Measurements from ENCODE around the gene FXYD4. TPM values are rescaled to one million over a fixed set of nuclear protein-coding genes. Genes with fewer than 3 reads are reported as not detected.
"Not testable (repeated sequence)": the region's sequence is repeated elsewhere in the genome, so short reads cannot be mapped to it uniquely, and the experiment has no call there.

Gene FXYD4
- total RNA-seq, 2 experiments from 2014 or later: not detected

- Mint-ChIP-seq H3K4me3 (peak overlapping the region; percentile 77), H3K27ac (peak overlapping the region; percentile 96), H3K27me3 (no peaks in the 10 kb centered on the region), H3K36me3 (ENCODE audit: low read depth) (peaks cover 5% of the 10 kb centered on the region), H3K9me3 (no peaks in the 10 kb centered on the region), H3K4me1 (ENCODE audit: low read depth) (peaks cover 31% of the 10 kb centered on the region)
- TF ChIP-seq, protein P1, sequence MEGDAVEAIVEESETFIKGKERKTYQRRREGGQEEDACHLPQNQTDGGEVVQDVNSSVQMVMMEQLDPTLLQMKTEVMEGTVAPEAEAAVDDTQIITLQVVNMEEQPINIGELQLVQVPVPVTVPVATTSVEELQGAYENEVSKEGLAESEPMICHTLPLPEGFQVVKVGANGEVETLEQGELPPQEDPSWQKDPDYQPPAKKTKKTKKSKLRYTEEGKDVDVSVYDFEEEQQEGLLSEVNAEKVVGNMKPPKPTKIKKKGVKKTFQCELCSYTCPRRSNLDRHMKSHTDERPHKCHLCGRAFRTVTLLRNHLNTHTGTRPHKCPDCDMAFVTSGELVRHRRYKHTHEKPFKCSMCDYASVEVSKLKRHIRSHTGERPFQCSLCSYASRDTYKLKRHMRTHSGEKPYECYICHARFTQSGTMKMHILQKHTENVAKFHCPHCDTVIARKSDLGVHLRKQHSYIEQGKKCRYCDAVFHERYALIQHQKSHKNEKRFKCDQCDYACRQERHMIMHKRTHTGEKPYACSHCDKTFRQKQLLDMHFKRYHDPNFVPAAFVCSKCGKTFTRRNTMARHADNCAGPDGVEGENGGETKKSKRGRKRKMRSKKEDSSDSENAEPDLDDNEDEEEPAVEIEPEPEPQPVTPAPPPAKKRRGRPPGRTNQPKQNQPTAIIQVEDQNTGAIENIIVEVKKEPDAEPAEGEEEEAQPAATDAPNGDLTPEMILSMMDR (IDR thresholded peaks at IDR 0.05): no peak
- ATAC-seq: peak; percentile 80
- POLR2A ChIA-PET: interaction anchor here (0.6 to 5.7 kb wide), 14 partner anchors 8 to 281 kb away, joined by 3 to 111 read pairs (median 4); partner anchors contain the start of genes CSGALNACT2, HNRNPF and ZNF487
- DNase-seq: peak; percentile 90
- CTCF ChIA-PET: interaction anchor here (1.2 kb wide), 1 partner anchor 10 kb away, joined by 5 read pairs; no protein-coding TSS in a partner anchor
- intact Hi-C loops (cut with micrococcal nuclease): loop anchor here (1.0 to 2.0 kb wide), 2 partner anchors 14 to 33 kb away; no protein-coding TSS in a partner anchor
These were observed 49.1 kb downstream of the FXYD4 start for GRCh38 chr10:43420369-43421200.

DNA sequence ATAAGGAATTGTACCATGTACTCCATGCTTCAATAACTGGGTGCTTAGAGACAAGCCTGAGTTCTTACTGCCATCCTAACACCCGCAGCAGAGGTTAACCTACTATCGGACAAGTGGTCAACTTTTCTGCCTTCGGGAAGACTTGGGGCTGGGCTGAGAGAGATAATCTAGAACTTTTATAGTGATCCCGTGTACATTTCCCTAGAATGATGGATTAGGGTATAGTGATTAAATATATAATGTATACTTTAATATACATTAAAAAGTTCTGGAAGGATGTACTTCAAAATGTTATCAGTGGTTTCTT is 49.7 kb downstream of the FXYD4 start:
- intact Hi-C loops (cut with micrococcal nuclease): loop anchor here (1.0 to 2.0 kb wide), 2 partner anchors 14 to 32 kb away; no protein-coding TSS in a partner anchor
- TF ChIP-seq, protein P1 (IDR thresholded peaks at IDR 0.05): no peak
- POLR2A ChIA-PET: interaction anchor here (0.8 to 5.7 kb wide), 9 partner anchors 8 to 31 kb away, joined by 3 to 111 read pairs (median 4); partner anchors contain the start of genes HNRNPF and ZNF487
- H3K4me1 Mint-ChIP-seq (ENCODE audit: low read depth): peaks cover 35% of the 10 kb centered on the region
- peak overlapping the region; percentile 77 for H3K4me3 Mint-ChIP-seq
- no peaks in the 10 kb centered on the region for H3K9me3 Mint-ChIP-seq
- CTCF ChIA-PET: no interaction called here
- H3K36me3 Mint-ChIP-seq (ENCODE audit: low read depth): peaks cover 5% of the 10 kb centered on the region
- peak overlapping the region; percentile 94 for H3K27ac Mint-ChIP-seq
- DNase-seq: no peak
- no peaks in the 10 kb centered on the region for H3K27me3 Mint-ChIP-seq
- ATAC-seq: no peak

- ATAC-seq (no peak), DNase-seq (no peak)
- intact Hi-C loops (cut with micrococcal nuclease): loop anchor here (1.0 to 2.0 kb wide), 2 partner anchors 15 to 32 kb away; no protein-coding TSS in a partner anchor
- Mint-ChIP-seq H3K27me3 (no peaks in the 10 kb centered on the region), H3K4me1 (ENCODE audit: low read depth) (peaks cover 36% of the 10 kb centered on the region), H3K4me3 (peak overlapping the region; percentile 77), H3K27ac (peak overlapping the region; percentile 37), H3K9me3 (no peaks in the 10 kb centered on the region), H3K36me3 (ENCODE audit: low read depth) (peaks cover 5% of the 10 kb centered on the region)
- CTCF ChIA-PET: no interaction called here
- TF ChIP-seq, protein P1 (IDR thresholded peaks at IDR 0.05): no peak
- POLR2A ChIA-PET: interaction anchor here (0.6 to 5.7 kb wide), 4 partner anchors 14 to 666 kb away, joined by 3 to 111 read pairs (median 32); partner anchors contain the start of genes HNRNPF and ZNF487
These were observed 50.1 kb downstream of the FXYD4 start for GRCh38 chr10:43421519-43421918.

GRCh38 chr10:43421944-43422343 is 50.5 kb downstream of the FXYD4 start:
- ATAC-seq; H3K27me3 Mint-ChIP-seq; DNase-seq; H3K36me3 Mint-ChIP-seq (ENCODE audit: low read depth); CTCF ChIA-PET; H3K9me3 Mint-ChIP-seq; H3K27ac Mint-ChIP-seq: not testable (repeated sequence)
- intact Hi-C loops (cut with micrococcal nuclease): loop anchor here (1.0 to 2.0 kb wide), 2 partner anchors 15 to 31 kb away; no protein-coding TSS in a partner anchor
- POLR2A ChIA-PET: interaction anchor here (0.6 to 5.7 kb wide), 4 partner anchors 15 to 666 kb away, joined by 3 to 111 read pairs (median 32); partner anchors contain the start of genes HNRNPF and ZNF487
- H3K4me3 Mint-ChIP-seq: peak overlapping the region; percentile 77
- peaks cover 36% of the 10 kb centered on the region for H3K4me1 Mint-ChIP-seq (ENCODE audit: low read depth)

DNA sequence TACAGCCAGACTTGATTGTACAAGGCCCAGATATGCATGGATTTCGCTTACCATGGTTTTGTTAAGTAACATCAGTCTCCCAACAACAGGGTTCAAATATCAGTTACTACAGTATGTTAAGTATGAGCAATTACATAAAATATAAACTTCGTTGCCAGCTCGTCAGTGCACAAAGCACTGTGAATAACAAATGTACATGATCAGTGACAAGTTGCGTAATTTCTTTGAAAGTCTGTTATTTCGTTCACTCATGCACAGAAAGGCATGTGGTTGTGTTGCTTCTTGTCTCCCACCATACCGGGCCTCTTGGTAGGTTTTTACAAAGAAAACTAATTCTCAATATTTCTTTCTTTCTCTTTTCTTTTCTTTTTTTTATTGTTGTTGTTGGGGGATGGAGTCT is 53.0 kb downstream of the FXYD4 start:
- intact Hi-C loops (cut with micrococcal nuclease): no loop called here
- Mint-ChIP-seq H3K9me3 (no peaks in the 10 kb centered on the region), H3K27ac (no peak overlapping the region), H3K27me3 (no peaks in the 10 kb centered on the region), H3K36me3 (ENCODE audit: low read depth) (peaks cover 5% of the 10 kb centered on the region), H3K4me1 (ENCODE audit: low read depth) (peaks cover 28% of the 10 kb centered on the region), H3K4me3 (no peak overlapping the region)
- DNase-seq: no peak
- no peak for ATAC-seq
- TF ChIP-seq, protein P1 (IDR thresholded peaks at IDR 0.05): no peak
- ChIA-PET POLR2A (interaction anchor here (1.0 to 2.4 kb wide), 2 partner anchors 12 to 17 kb away, joined by 4 to 8 read pairs; no protein-coding TSS in a partner anchor), CTCF (interaction anchor here (1.0 kb wide), 1 partner anchor 8 kb away, joined by 3 read pairs; no protein-coding TSS in a partner anchor)

Other genes starting within 250 kb of the FXYD4 start
- 10 to 100 TPM; 15.3 to 15.5 TPM for gene CSGALNACT2, start 233.2 kb upstream of the FXYD4 start, total RNA-seq
- gene RASGEF1A, start 104.6 kb upstream of the FXYD4 start, total RNA-seq: 1 to 10 TPM; 1.2 to 1.5 TPM
- 100 to 1,000 TPM; 442 to 445 TPM for gene HNRNPF, start 37.5 kb downstream of the FXYD4 start, total RNA-seq
- gene ZNF487, start 65.5 kb downstream of the FXYD4 start, total RNA-seq: 1 to 10 TPM; 1.4 to 1.9 TPM
- 1 to 10 TPM in 1 of 2 experiments, under 1 TPM in 1; 0.56 to 1.3 TPM for gene ZNF239, start 203.0 kb downstream of the FXYD4 start, total RNA-seq
- gene ZNF485, start 234.8 kb downstream of the FXYD4 start, total RNA-seq: 1 to 10 TPM; 8.1 to 8.7 TPM